Measurements from ENCODE around the gene CTNNA3.
A peak's percentile ranks its signal among the peaks of the same experiment; 100 is the strongest.

Gene CTNNA3

GRCh38 chr10:66723608-66724400, 972.2 kb downstream of the CTNNA3 start:
- no peak for DNase-seq

- no peak for DNase-seq
Observed at GRCh38 chr10:66719483-66719882, 976.5 kb downstream of the CTNNA3 start.

- DNase-seq: peak; percentile 13
Observed at GRCh38 chr10:66717231-66717981, 978.6 kb downstream of the CTNNA3 start.

GRCh38 chr10:66714741-66715140, 981.3 kb downstream of the CTNNA3 start:
- no peak for DNase-seq

GRCh38 chr10:66713387-66713786, 982.6 kb downstream of the CTNNA3 start:
- DNase-seq: no peak

- no peak for DNase-seq
Observed at GRCh38 chr10:66698069-66698468, 997.9 kb downstream of the CTNNA3 start.

GRCh38 chr10:66695046-66695445, 1000.9 kb downstream of the CTNNA3 start:
- no peak for DNase-seq

- DNase-seq: no peak
Observed at GRCh38 chr10:66684581-66684980, 1011.4 kb downstream of the CTNNA3 start.

- no peak for DNase-seq
Observed at GRCh38 chr10:66680886-66681285, 1015.1 kb downstream of the CTNNA3 start.

- DNase-seq: no peak
Observed at GRCh38 chr10:66678521-66678920, 1017.5 kb downstream of the CTNNA3 start.

GRCh38 chr10:66673071-66673470, 1022.9 kb downstream of the CTNNA3 start:
- DNase-seq: no peak

GRCh38 chr10:66671562-66671961, 1024.4 kb downstream of the CTNNA3 start:
- DNase-seq: no peak

GRCh38 chr10:66671064-66671463, 1024.9 kb downstream of the CTNNA3 start:
- DNase-seq: no peak

GRCh38 chr10:66656499-66656898, 1039.5 kb downstream of the CTNNA3 start:
- DNase-seq: no peak

- DNase-seq: no peak
Observed at GRCh38 chr10:66654861-66655260, 1041.1 kb downstream of the CTNNA3 start.

GRCh38 chr10:66651308-66652082, 1044.5 kb downstream of the CTNNA3 start:
- no peak for DNase-seq

GRCh38 chr10:66649626-66650025, 1046.4 kb downstream of the CTNNA3 start:
- no peak for DNase-seq

- no peak for DNase-seq
Observed at GRCh38 chr10:66642217-66642616, 1053.8 kb downstream of the CTNNA3 start.

GRCh38 chr10:66639371-66639770, 1056.6 kb downstream of the CTNNA3 start:
- no peak for DNase-seq

- peak; percentile 0 for DNase-seq
Observed at GRCh38 chr10:66637273-66638036, 1058.5 kb downstream of the CTNNA3 start.

GRCh38 chr10:66629996-66630395, 1066.0 kb downstream of the CTNNA3 start:
- DNase-seq: no peak

- peak; percentile 15 for DNase-seq
Observed at GRCh38 chr10:66627156-66627555, 1068.8 kb downstream of the CTNNA3 start.
